Activated CD8-positive, alpha-beta memory T cell treated with anti-CD3 and anti-CD28 coated beads, Interleukin-2, amount 10 ng/mL, durations not matched to agents 7 days and 5 days (primary cell): ENCODE data around the gene RGS5. TPM values are rescaled to one million over a fixed set of nuclear protein-coding genes. Genes with fewer than 3 reads are reported as not detected.
A peak's percentile ranks its signal among the peaks of the same experiment; 100 is the strongest.

Experiments used
- ATAC-seq: fragments of 150-1000 bp; cut with Tn5 transposase; one replicate; pipeline ENCODE4 v1.10.0; 2021; ENCODE audit warnings: moderate library complexity
- CTCF ChIA-PET: fragments of 350-600 bp; sonication (Branson Sonifier 250); formaldehyde crosslinking; loops from one replicate; lab custom pipeline; 2021; ENCODE audit warnings: antibody characterized with exemption; lab: Charles Lee
- DNase-seq: peaks from one replicate; pipeline ENCODE4 v3.0.0-alpha.2; 2020
- H3K27ac Mint-ChIP-seq: one replicate; pipeline ENCODE4 v1.8.0; 2021; ENCODE audit warnings: mild to moderate bottlenecking, mixed read lengths
- H3K27me3 Mint-ChIP-seq: one replicate; pipeline ENCODE4 v1.8.0; 2021; ENCODE audit warnings: mixed read lengths
- H3K36me3 Mint-ChIP-seq: one replicate; pipeline ENCODE4 v1.8.0; 2021; ENCODE audit warnings: mild to moderate bottlenecking, mixed read lengths
- H3K4me1 Mint-ChIP-seq: one replicate; pipeline ENCODE4 v1.8.0; 2021; ENCODE audit warnings: mixed read lengths
- H3K4me3 Mint-ChIP-seq: one replicate; pipeline ENCODE4 v1.8.0; 2021; ENCODE audit warnings: mild to moderate bottlenecking, moderate library complexity, mixed read lengths
- H3K9me3 Mint-ChIP-seq: one replicate; pipeline ENCODE4 v1.8.0; 2022; ENCODE audit warnings: low read depth, mixed read lengths
- total RNA-seq, 2 experiments: library from RNA; stranded (reverse); gene quantifications; one replicate each; pipeline ENCODE4 v1.2.3, GENCODE V29; 2021

The RGS5 gene
- total RNA-seq, 2 experiments from 2014 or later = 3.1 to 3.7 TPM

GRCh38 chr1:163203561-163203960, 845 bp upstream of the RGS5 start:
- Mint-ChIP-seq H3K27ac (no peak overlapping the region), H3K36me3 (no peaks in the 10 kb centered on the region), H3K27me3 (no peaks in the 10 kb centered on the region), H3K9me3 (no peaks in the 10 kb centered on the region), H3K4me1 (no peaks in the 10 kb centered on the region), H3K4me3 (no peak overlapping the region)
- no peak for DNase-seq
- CTCF ChIA-PET = no interaction called here
- no peak for ATAC-seq

GRCh38 chr1:163201906-163202305, 810 bp downstream of the RGS5 start:
- ATAC-seq (no peak), DNase-seq (no peak)
- H3K27ac Mint-ChIP-seq = no peak overlapping the region
- no peaks in the 10 kb centered on the region for H3K36me3 Mint-ChIP-seq
- no peaks in the 10 kb centered on the region for H3K4me1 Mint-ChIP-seq
- H3K9me3 Mint-ChIP-seq = no peaks in the 10 kb centered on the region
- CTCF ChIA-PET = no interaction called here
- no peak overlapping the region for H3K4me3 Mint-ChIP-seq
- peaks cover 2% of the 10 kb centered on the region for H3K27me3 Mint-ChIP-seq

GRCh38 chr1:163197022-163197421, 5.7 kb downstream of the RGS5 start:
- CTCF ChIA-PET = no interaction called here
- Mint-ChIP-seq H3K4me3 (no peak overlapping the region), H3K9me3 (no peaks in the 10 kb centered on the region), H3K27me3 (peaks cover 2% of the 10 kb centered on the region), H3K27ac (no peak overlapping the region), H3K36me3 (no peaks in the 10 kb centered on the region), H3K4me1 (no peaks in the 10 kb centered on the region)
- DNase-seq (no peak), ATAC-seq (no peak)

GRCh38 chr1:163196449-163196787, 6.3 kb downstream of the RGS5 start:
- CTCF ChIA-PET = no interaction called here
- ATAC-seq = no peak
- no peaks in the 10 kb centered on the region for H3K9me3 Mint-ChIP-seq

GRCh38 chr1:163195728-163196448, 6.8 kb downstream of the RGS5 start:
- no peak for ATAC-seq
- DNase-seq = no peak
- Mint-ChIP-seq H3K4me3 (no peak overlapping the region), H3K9me3 (no peaks in the 10 kb centered on the region), H3K27ac (no peak overlapping the region), H3K27me3 (peaks cover 2% of the 10 kb centered on the region), H3K36me3 (no peaks in the 10 kb centered on the region), H3K4me1 (no peaks in the 10 kb centered on the region)
- CTCF ChIA-PET = no interaction called here

More at GRCh38 chr1:163196449-163196787, 6.3 kb downstream of the RGS5 start:
- Mint-ChIP-seq H3K4me3 (no peak overlapping the region), H3K27ac (no peak overlapping the region), H3K27me3 (peaks cover 2% of the 10 kb centered on the region), H3K4me1 (no peaks in the 10 kb centered on the region), H3K36me3 (no peaks in the 10 kb centered on the region)
- DNase-seq = no peak

GRCh38 chr1:163191301-163191700, 11.4 kb downstream of the RGS5 start:
- no peak for ATAC-seq
- CTCF ChIA-PET = no interaction called here
- Mint-ChIP-seq H3K9me3 (no peaks in the 10 kb centered on the region), H3K4me1 (no peaks in the 10 kb centered on the region), H3K4me3 (no peak overlapping the region), H3K27me3 (no peaks in the 10 kb centered on the region), H3K27ac (no peak overlapping the region), H3K36me3 (no peaks in the 10 kb centered on the region)
- no peak for DNase-seq

GRCh38 chr1:163188947-163189346, 13.8 kb downstream of the RGS5 start:
- H3K36me3 Mint-ChIP-seq = no peaks in the 10 kb centered on the region
- no peaks in the 10 kb centered on the region for H3K4me1 Mint-ChIP-seq
- DNase-seq = no peak
- H3K27me3 Mint-ChIP-seq = peaks cover 5% of the 10 kb centered on the region
- no peak overlapping the region for H3K4me3 Mint-ChIP-seq
- H3K27ac Mint-ChIP-seq = no peak overlapping the region
- no peak for ATAC-seq
- CTCF ChIA-PET = no interaction called here
- no peaks in the 10 kb centered on the region for H3K9me3 Mint-ChIP-seq

- no peaks in the 10 kb centered on the region for H3K36me3 Mint-ChIP-seq
- no peak overlapping the region for H3K4me3 Mint-ChIP-seq
- peaks cover 11% of the 10 kb centered on the region for H3K27me3 Mint-ChIP-seq
- DNase-seq (no peak), ATAC-seq (no peak)
- H3K9me3 Mint-ChIP-seq = no peaks in the 10 kb centered on the region
- CTCF ChIA-PET = no interaction called here
- no peaks in the 10 kb centered on the region for H3K4me1 Mint-ChIP-seq
- H3K27ac Mint-ChIP-seq = no peak overlapping the region
Observed at GRCh38 chr1:163187849-163188248, 14.9 kb downstream of the RGS5 start.

GRCh38 chr1:163186862-163187261, 15.9 kb downstream of the RGS5 start:
- no peaks in the 10 kb centered on the region for H3K9me3 Mint-ChIP-seq
- DNase-seq (no peak), ATAC-seq (no peak)
- no peaks in the 10 kb centered on the region for H3K36me3 Mint-ChIP-seq
- no peaks in the 10 kb centered on the region for H3K4me1 Mint-ChIP-seq
- H3K27ac Mint-ChIP-seq = no peak overlapping the region
- H3K4me3 Mint-ChIP-seq = no peak overlapping the region
- CTCF ChIA-PET = no interaction called here
- H3K27me3 Mint-ChIP-seq = peaks cover 11% of the 10 kb centered on the region

- peaks cover 11% of the 10 kb centered on the region for H3K27me3 Mint-ChIP-seq
- CTCF ChIA-PET = no interaction called here
- DNase-seq = no peak
- H3K4me3 Mint-ChIP-seq = no peak overlapping the region
- H3K27ac Mint-ChIP-seq = no peak overlapping the region
- no peaks in the 10 kb centered on the region for H3K4me1 Mint-ChIP-seq
- H3K36me3 Mint-ChIP-seq = no peaks in the 10 kb centered on the region
- ATAC-seq = no peak
- H3K9me3 Mint-ChIP-seq = no peaks in the 10 kb centered on the region
Observed at GRCh38 chr1:163182330-163182949, 20.3 kb downstream of the RGS5 start.

GRCh38 chr1:163178628-163179027, 24.1 kb downstream of the RGS5 start:
- ATAC-seq (no peak), DNase-seq (no peak)
- H3K9me3 Mint-ChIP-seq = no peaks in the 10 kb centered on the region
- peaks cover 3% of the 10 kb centered on the region for H3K27me3 Mint-ChIP-seq
- H3K4me3 Mint-ChIP-seq = no peak overlapping the region
- no peaks in the 10 kb centered on the region for H3K4me1 Mint-ChIP-seq
- no peaks in the 10 kb centered on the region for H3K36me3 Mint-ChIP-seq
- CTCF ChIA-PET = no interaction called here
- no peak overlapping the region for H3K27ac Mint-ChIP-seq

GRCh38 chr1:163176797-163177196, 25.9 kb downstream of the RGS5 start:
- CTCF ChIA-PET = no interaction called here
- Mint-ChIP-seq H3K27ac (no peak overlapping the region), H3K4me3 (no peak overlapping the region), H3K9me3 (no peaks in the 10 kb centered on the region), H3K27me3 (no peaks in the 10 kb centered on the region), H3K4me1 (no peaks in the 10 kb centered on the region), H3K36me3 (no peaks in the 10 kb centered on the region)
- no peak for DNase-seq
- no peak for ATAC-seq

GRCh38 chr1:163174524-163175437, 27.9 kb downstream of the RGS5 start:
- no peak overlapping the region for H3K4me3 Mint-ChIP-seq
- no peaks in the 10 kb centered on the region for H3K27me3 Mint-ChIP-seq
- ATAC-seq = no peak
- DNase-seq = peak; percentile 55
- H3K36me3 Mint-ChIP-seq = no peaks in the 10 kb centered on the region
- H3K4me1 Mint-ChIP-seq = no peaks in the 10 kb centered on the region
- H3K27ac Mint-ChIP-seq = no peak overlapping the region
- CTCF ChIA-PET = interaction anchor here (0.9 to 1.7 kb wide), 7 partner anchors 18 to 328 kb away, joined by 3 to 9 read pairs (median 4); no protein-coding TSS in a partner anchor
- no peaks in the 10 kb centered on the region for H3K9me3 Mint-ChIP-seq
